Measurements from ENCODE around the gene NAXD. TPM values are rescaled to one million over a fixed set of nuclear protein-coding genes. Genes with fewer than 3 reads are reported as not detected.

NAXD gene
- total RNA-seq, 1 experiment from 2014 or later = 32.1 TPM

DNA sequence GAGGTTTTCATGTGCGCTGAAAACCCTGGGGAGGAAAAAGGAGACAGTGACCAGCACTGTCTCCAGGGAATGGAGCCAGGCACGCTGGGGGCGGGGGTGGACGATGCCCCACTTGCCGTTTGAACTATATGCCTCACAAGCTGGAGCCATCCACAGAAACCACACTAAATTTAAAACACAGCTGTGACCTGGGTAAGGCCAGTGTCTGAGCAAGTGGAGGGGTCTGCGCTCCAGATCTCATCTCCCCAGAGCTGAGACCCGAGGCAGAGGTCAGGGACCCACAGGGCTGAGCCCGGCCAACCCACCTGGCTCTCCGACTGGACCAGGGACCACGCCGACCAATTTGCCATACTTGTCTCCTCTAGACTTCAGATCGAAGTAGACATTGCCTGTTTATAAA lies 67.4 kb downstream of the NAXD start:
- ChIA-PET RAD21 (ENCODE audit: low non-redundant PET in 1 of 2, low total read pairs in 2 of 2, uncharacterized antibody in 2 of 2, unreplicated experiment in 2 of 2) (interaction anchor here in 1 of 2 experiments (0.6 kb wide), 1 partner anchor 23 kb away, joined by 3 read pairs; the partner anchor contains the start of gene CARS2), CTCF (no interaction called here), POLR2A (no interaction called here)
- H4K20me1 ChIP-seq (ENCODE audit: insufficient read depth) = no peaks in the 10 kb centered on the region
- no peak overlapping the region for H3K27ac ChIP-seq (ENCODE audit: low read depth, low read length)
- TF ChIP-seq ELF1 (IDR thresholded peaks at IDR 0.05; ENCODE audit: borderline replicate concordance, low read depth) = no peak
- TF ChIP-seq ATF3 (IDR thresholded peaks at IDR 0.05) = no peak
- no peak for TF ChIP-seq SRF (IDR thresholded peaks at IDR 0.05; ENCODE audit: low read depth)
- TF ChIP-seq CBX3 (IDR thresholded peaks at IDR 0.05; ENCODE audit: low read depth) = no peak
- TF ChIP-seq SP1 (IDR thresholded peaks at IDR 0.05; ENCODE audit: low read depth) = no peak
- TF ChIP-seq EZH2phosphoT487 (IDR thresholded peaks at IDR 0.05; ENCODE audit: borderline replicate concordance) = no peak
- TF ChIP-seq, protein P1, sequence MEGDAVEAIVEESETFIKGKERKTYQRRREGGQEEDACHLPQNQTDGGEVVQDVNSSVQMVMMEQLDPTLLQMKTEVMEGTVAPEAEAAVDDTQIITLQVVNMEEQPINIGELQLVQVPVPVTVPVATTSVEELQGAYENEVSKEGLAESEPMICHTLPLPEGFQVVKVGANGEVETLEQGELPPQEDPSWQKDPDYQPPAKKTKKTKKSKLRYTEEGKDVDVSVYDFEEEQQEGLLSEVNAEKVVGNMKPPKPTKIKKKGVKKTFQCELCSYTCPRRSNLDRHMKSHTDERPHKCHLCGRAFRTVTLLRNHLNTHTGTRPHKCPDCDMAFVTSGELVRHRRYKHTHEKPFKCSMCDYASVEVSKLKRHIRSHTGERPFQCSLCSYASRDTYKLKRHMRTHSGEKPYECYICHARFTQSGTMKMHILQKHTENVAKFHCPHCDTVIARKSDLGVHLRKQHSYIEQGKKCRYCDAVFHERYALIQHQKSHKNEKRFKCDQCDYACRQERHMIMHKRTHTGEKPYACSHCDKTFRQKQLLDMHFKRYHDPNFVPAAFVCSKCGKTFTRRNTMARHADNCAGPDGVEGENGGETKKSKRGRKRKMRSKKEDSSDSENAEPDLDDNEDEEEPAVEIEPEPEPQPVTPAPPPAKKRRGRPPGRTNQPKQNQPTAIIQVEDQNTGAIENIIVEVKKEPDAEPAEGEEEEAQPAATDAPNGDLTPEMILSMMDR (IDR thresholded peaks at IDR 0.05 in 2 of 3, conservative IDR thresholded peaks at IDR 0.05 in 1 of 3; ENCODE audit: borderline replicate concordance in 1 of 3, insufficient read depth in 1 of 3, low read depth in 2 of 3, low read length in 2 of 3) = no peak
- TF ChIP-seq, protein P2, sequence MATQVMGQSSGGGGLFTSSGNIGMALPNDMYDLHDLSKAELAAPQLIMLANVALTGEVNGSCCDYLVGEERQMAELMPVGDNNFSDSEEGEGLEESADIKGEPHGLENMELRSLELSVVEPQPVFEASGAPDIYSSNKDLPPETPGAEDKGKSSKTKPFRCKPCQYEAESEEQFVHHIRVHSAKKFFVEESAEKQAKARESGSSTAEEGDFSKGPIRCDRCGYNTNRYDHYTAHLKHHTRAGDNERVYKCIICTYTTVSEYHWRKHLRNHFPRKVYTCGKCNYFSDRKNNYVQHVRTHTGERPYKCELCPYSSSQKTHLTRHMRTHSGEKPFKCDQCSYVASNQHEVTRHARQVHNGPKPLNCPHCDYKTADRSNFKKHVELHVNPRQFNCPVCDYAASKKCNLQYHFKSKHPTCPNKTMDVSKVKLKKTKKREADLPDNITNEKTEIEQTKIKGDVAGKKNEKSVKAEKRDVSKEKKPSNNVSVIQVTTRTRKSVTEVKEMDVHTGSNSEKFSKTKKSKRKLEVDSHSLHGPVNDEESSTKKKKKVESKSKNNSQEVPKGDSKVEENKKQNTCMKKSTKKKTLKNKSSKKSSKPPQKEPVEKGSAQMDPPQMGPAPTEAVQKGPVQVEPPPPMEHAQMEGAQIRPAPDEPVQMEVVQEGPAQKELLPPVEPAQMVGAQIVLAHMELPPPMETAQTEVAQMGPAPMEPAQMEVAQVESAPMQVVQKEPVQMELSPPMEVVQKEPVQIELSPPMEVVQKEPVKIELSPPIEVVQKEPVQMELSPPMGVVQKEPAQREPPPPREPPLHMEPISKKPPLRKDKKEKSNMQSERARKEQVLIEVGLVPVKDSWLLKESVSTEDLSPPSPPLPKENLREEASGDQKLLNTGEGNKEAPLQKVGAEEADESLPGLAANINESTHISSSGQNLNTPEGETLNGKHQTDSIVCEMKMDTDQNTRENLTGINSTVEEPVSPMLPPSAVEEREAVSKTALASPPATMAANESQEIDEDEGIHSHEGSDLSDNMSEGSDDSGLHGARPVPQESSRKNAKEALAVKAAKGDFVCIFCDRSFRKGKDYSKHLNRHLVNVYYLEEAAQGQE (IDR thresholded peaks at IDR 0.05; ENCODE audit: low read depth) = no peak
- no peak for TF ChIP-seq CEBPB (IDR thresholded peaks at IDR 0.05; ENCODE audit: low read depth)
- no peak overlapping the region for H3K4me3 ChIP-seq (replicated peaks in 1 of 2; ENCODE audit: low read depth in 1 of 2, low read length in 2 of 2)
- H3K9me3 ChIP-seq (ENCODE audit: control insufficient read depth in 1 of 2, insufficient read depth in 1 of 2, low read depth in 1 of 2, low read length in 2 of 2) = no peaks in the 10 kb centered on the region
- BruUV-seq (replicated peaks) = no TSS peak
- H3K79me2 ChIP-seq (ENCODE audit: insufficient read depth, low read length) = 0 out of 2 replicates have a peak, but pooled peaks cover under 1% of the 10 kb centered on the region
- no peaks in the 10 kb centered on the region for H3K27me3 ChIP-seq (ENCODE audit: insufficient read depth, low read length)
- H3K9me2 ChIP-seq (ENCODE audit: insufficient read depth) = no peaks in the 10 kb centered on the region
- H3K36me3 ChIP-seq (ENCODE audit: control insufficient read depth in 1 of 2, insufficient read depth in 2 of 2, low read length in 2 of 2) = peaks cover 20 to 41% of the 10 kb centered on the region in 2 experiments
- DNase-seq (ENCODE audit: low read depth, low spot score) (no peak), ATAC-seq (no peak)
- intact Hi-C loops (cut with micrococcal nuclease) = loop anchor here (5.0 kb wide), 1 partner anchor 135 kb away; no protein-coding TSS in a partner anchor
- H3K4me2 ChIP-seq (ENCODE audit: low read length) = no peak overlapping the region
- no peak overlapping the region for H2AFZ ChIP-seq (ENCODE audit: low read depth, low read length, poor library complexity, severe bottlenecking)
- no peaks in the 10 kb centered on the region for H3K4me1 ChIP-seq (ENCODE audit: control insufficient read depth in 1 of 2, insufficient read depth in 2 of 2, low read length in 2 of 2)
- H3K9ac ChIP-seq (ENCODE audit: low read length) = no peak overlapping the region

All from HCT116 (cell line).